GM19099 (cell line): ENCODE results near the gene FLYWCH1.

Source experiments
- POLR2A ChIP-seq: IDR thresholded peaks from 3 replicates; pipeline ENCODE4 v1.6.1; 2011; ENCODE audit warnings: low read depth; ENCODE audit not compliant: insufficient read length; ENCODE audit errors: extremely low read depth

The FLYWCH1 gene

DNA sequence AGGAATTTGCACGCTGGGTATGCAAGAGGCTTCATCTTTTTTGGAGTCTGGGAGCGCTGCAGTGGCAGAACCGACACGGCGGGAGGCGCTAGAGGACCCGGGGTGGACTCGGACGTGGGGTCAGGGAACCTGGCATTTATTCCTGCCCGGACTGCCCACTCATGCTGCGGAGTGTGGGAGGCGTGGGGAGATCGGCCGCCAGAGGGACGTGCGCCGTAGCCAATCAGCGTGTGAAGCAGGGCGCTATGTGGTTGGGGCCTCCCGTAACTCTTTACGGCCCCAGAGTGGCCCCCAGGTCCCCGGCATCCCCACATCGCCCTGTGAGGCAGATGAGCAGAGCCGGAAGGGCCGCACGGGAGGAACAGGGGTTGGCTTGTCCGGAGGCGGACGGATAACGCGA lies 17.5 kb upstream of the FLYWCH1 start:
- no peak for TF ChIP-seq POLR2A

DNA sequence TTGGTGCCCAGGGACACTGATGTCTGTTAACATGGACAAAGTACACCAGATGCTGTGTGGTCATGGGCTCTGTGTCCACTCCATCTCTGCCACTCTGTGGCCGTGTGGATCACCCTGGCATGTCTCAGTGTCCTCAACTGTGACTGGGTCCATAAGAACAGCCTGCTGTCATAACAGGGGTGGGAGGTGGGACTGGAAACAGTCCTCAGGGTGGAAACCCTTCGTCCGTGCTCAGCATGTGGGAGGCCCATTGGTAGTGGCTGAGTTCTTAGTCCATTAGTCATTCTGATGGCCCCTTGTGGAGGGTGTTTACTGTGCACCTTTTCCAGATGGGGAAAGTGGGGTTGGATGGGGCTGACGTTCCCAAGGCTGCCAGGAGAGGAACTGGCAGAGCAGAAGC lies 15.9 kb upstream of the FLYWCH1 start:
- no peak for TF ChIP-seq POLR2A

GRCh38 chr16:2896480-2897010 lies 15.2 kb upstream of the FLYWCH1 start:
- no peak for TF ChIP-seq POLR2A

DNA sequence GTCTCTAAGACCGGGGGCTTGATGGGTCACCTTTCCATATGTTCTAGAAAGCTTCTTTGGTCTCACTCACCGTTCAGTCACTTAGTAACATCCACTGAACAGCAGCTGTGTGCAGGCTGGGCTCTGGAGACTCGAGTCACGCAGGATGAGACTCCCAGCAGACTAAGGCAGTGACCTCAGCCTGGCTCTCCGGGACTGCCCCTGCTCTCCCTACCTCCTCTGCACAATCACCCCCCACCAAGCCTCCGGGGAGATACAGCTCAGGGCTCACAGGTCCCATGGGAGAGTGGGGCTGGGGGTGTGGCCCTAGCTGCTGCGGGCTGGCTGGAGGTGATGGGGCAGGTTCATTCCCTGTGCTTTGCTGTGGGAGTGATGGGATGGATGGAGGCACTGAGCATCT lies 14.6 kb upstream of the FLYWCH1 start:
- no peak for TF ChIP-seq POLR2A

DNA sequence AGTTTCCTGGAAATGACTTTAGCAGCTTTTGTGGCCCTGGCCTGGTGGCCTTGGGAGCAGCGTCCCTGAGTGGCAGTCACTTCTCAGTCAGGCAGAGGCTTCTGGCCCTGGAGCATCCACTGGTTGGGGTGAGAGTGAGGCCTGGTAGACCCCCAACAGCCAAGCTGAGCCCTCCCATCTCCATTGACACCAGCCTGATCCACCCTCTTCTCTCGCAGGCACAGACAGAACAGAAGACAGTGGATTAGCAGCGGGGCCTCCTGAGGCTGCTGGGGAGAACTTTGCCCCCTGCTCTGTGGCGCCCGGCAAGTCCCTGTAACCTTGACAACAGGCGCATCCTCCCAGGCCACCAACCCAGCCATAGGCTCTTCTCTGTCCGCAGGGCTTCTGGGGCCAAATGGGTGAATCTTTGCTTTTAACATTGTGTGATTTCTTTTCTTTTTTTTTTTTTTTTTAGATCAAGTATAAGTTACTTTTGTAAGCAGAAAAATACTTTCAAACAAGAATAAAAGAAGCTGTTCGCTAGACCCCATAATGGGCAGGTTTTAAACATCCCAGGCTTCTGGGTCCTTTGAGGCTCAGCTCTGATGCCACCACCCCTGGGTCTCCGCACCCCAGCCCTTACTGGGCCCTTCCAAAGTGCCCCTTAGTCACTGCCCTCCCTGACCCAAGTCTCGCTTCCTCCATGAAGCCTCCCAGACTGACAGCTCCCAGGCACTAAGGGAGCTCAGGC lies 12.7 kb upstream of the FLYWCH1 start:
- no peak for TF ChIP-seq POLR2A

GRCh38 chr16:2899564-2900072 lies 12.1 kb upstream of the FLYWCH1 start:
- TF ChIP-seq POLR2A = no peak

DNA sequence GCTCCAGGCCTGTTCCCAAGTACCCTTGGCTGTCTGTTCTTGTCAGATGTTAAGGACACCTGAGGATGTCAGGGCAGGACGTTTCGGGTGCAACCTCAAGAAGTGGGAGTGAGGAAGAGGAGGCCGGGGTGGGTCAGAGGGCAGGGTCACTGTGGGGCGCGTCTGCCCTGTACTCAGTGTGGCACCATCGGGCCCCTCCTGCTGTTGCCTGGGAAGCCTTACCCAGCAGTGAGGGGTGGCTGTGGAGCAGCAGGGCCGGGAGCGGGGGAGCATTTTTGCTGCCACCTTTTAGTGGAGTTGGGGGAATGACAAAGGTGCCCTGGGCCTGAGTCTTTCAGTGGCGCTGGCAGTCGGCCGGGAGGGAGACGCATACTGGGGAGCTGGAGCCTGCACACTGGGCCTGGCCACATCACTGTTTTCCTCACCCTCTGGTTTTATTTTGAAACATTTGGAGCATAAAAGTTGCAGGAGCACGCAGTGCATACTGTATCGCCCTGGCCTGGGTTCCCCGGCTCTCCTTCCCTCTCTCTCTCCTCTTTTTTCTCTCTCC lies 11.1 kb upstream of the FLYWCH1 start:
- TF ChIP-seq POLR2A = no peak

DNA sequence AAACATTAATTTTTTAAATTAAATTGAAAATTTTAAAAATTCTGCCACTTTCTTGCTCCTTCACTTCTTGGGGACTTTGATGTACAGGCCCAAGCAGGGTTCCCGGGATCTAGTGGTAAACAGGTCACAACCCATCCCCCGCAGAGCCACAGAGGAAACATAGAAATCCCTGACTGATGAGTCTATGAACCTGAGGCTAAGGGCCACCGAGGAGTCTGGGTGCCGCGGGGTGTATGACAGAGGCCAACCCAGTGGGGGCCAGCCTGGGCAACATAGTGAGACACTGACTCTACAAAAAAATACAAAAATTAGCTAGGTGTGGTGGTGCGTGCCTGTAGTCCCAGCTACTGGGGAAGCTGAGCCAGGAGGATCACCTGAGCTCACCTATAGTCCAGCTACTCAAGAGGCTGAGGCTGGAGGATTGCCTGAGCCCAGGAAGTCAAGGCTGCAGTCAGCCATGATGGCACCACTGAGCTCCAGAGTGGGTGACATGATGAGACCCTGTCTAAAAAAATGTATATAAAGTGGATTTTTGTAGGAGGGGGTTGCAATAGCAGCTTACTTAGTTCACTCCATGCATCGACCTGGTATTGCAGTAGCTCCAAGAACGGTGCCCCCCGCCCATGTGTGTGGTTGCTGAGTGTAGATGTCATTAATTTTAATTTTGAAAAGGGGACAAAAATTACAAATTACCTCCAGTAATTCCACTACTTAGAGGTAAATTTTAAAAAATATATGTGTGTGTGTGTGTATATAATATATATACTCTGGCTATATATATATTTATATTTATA lies 9.2 kb upstream of the FLYWCH1 start:
- TF ChIP-seq POLR2A = no peak

DNA sequence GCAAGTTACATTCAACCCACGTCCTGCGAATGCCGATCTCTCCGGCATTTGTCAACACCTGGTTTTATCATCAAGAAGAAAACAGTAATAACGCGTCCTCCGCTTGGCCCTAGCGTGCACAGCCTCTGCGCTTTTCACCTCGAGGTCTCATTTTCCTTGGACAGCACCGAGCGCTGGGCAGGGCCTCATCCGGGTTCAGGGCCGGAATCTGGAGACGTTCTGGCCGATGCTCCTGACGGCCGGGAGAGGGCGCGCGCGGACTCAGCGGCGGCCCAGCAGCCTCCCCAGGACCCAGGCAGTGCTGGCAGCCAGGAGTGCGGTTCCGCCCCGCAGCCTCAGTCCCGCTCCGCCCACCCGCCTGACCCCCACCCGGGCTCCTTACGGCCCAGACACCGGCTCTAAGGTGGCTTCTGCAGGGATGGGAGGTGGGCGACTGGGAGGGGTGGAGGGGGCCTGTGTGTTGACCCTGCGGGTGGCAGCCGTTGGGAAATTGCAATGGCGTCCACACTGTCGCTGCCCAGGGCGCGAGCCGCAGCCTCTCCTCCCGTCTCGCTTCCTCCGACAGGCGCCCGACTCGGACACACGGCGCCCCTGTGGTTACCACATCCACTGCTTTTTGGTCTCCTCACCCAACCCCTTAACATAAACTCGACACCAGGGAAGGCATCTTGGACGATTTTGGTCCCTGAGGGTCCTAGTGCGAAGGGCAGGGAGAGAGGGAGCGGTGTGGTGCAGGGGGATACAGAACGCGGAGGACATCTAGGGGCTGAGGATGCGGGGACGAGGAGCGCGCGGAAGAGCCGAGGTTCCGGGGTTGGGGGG lies 7.4 kb upstream of the FLYWCH1 start:
- no peak for TF ChIP-seq POLR2A

DNA sequence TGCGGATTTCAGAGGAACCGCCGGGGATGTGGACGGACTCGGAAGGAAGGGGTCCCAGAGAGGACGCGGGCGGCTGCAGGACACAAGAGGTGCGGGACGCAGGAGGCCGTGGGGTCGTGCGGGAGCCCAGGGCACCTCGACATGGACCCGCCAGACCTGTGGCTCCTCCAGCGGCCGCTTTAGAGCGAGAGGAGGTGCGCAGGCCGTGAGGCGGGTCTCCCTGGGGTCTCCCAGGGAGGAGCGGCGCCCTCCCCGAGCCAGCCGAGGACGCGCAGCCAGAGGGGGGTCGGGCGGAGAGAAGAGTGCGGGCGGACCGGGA lies 6.8 kb upstream of the FLYWCH1 start:
- no peak for TF ChIP-seq POLR2A

DNA sequence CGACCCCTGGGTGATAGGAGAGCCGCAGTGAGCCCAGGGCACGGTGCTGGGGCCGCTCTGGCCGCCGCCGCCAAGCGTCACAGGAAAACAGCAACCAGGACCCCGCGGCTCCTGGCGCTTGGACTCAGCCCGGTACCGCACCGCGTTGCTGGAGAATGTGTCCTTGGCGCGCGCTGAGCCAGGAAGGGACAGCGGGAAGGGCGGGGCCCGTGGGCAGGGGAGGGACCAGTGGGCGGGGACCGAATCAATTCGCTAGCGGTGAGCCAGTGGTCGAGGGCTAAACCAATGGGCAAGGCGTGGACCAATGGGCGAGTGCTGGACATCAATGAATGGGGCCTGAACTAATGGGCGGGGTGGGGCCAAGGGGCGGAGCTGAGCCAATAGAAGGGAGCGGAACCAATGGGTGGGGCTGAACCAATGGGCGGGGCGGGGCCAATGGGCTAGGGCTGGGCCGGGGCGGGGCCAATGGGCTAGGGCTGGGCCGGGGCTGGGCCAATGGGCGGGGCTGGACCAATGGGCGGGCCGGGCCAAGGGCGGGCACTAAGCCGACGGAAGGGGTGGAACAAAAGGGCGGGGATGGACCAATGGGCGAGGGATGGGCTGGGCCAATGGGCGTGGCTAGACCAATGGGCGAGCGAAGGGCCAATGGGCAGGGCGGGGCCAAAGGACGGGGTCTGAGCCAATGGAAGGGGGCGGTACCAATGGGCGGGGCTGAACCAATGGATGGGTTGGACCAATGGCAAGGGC lies 6.3 kb upstream of the FLYWCH1 start:
- TF ChIP-seq POLR2A = peak; percentile 93

DNA sequence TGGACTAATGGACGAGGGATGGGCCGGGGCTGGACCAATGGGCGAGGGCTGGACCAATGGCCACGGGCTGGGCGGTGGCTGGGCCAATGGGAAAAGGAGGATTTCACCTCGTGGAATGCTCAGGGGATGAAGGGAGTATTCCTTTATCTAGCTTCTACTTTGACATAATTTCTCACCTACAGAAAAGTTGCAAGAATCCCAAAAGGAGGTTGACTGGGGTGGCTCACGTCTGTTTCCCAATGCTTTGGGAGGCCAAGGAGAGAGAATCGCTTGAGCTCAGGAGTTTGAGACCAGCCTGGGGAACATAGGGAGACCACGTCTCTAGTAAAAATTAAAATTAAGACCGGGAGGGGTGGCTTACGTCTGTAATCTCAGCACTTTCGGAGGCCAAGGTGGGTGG lies 5.7 kb upstream of the FLYWCH1 start:
- no peak for TF ChIP-seq POLR2A

GRCh38 chr16:2910441-2910969 lies 1.2 kb upstream of the FLYWCH1 start:
- no peak for TF ChIP-seq POLR2A
